ENCODE results near the gene CDH20. TPM values are rescaled to one million over a fixed set of nuclear protein-coding genes. Genes with fewer than 3 reads are reported as not detected.

CDH20 gene
- total and polyA plus RNA-seq, 2 donors from 2014 or later, result 0.16 to 0.30 TPM

DNA sequence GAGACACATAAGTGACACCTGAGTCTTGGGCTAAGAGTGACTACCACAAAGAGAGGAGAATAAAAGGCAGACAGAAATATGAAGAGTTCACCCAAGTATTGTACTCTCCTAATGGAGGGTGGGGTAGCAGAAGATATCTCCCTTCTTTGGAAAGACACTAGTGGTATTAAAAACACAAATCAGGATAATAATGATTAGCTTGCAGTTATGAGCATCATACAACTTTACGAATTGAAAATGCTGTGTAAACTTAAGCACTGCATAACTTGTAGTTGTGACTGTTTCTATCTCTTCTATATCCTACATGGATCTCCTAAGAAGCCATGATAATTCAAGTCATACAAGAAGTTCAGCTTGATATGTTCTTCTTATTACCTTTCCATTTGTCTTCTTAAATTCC is 38.1 kb upstream of the CDH20 start:
- Histone ChIP-seq H3K4me3 (ENCODE audit: low read length in 3 of 3) (no peak overlapping the region), H3K36me3 (ENCODE audit: control insufficient read depth in 2 of 3, insufficient read depth in 3 of 3, low read length in 3 of 3) (no peaks in the 10 kb centered on the region), H3K9ac (ENCODE audit: low read length in 3 of 3) (no peak overlapping the region), H3K27me3 (ENCODE audit: control insufficient read depth, insufficient read depth, low read length) (no peaks in the 10 kb centered on the region), H3K4me1 (ENCODE audit: control insufficient read depth in 2 of 3, insufficient read depth in 2 of 3, low read depth in 1 of 3, low read length in 3 of 3) (no peaks in the 10 kb centered on the region), H3K27ac (ENCODE audit: low read depth in 2 of 2, low read length in 2 of 2) (no peak overlapping the region), H3K9me3 (ENCODE audit: control insufficient read depth in 2 of 3, insufficient read depth in 1 of 3, low read length in 3 of 3) (no peaks in the 10 kb centered on the region)
- no peak for DNase-seq
- intact Hi-C loops (cut with DNase I), result no loop called here
- TF ChIP-seq, protein P1, sequence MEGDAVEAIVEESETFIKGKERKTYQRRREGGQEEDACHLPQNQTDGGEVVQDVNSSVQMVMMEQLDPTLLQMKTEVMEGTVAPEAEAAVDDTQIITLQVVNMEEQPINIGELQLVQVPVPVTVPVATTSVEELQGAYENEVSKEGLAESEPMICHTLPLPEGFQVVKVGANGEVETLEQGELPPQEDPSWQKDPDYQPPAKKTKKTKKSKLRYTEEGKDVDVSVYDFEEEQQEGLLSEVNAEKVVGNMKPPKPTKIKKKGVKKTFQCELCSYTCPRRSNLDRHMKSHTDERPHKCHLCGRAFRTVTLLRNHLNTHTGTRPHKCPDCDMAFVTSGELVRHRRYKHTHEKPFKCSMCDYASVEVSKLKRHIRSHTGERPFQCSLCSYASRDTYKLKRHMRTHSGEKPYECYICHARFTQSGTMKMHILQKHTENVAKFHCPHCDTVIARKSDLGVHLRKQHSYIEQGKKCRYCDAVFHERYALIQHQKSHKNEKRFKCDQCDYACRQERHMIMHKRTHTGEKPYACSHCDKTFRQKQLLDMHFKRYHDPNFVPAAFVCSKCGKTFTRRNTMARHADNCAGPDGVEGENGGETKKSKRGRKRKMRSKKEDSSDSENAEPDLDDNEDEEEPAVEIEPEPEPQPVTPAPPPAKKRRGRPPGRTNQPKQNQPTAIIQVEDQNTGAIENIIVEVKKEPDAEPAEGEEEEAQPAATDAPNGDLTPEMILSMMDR (IDR thresholded peaks at IDR 0.05; ENCODE audit: borderline replicate concordance, extremely low read depth, insufficient read depth), result no peak
- FAIRE-seq, result no peak

DNA sequence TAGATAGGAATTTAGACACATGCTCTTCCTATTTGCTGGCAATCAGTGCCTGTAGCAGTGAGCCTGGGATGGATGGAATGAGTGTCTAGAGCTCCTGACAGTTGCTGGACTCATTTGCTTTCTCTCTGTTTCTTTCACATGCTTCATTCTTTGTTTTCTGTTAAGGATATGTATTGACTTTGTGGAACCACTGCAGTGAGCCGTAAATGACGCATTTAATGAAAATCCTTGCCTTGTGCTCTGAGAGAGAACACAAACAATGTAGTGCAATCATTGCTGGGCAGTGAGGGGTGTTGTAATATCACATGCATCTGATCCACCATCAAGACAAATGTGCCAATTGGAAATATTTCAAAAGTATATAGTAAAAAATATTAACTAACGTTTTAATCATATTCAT is 25.2 kb upstream of the CDH20 start:
- TF ChIP-seq, protein P1 (IDR thresholded peaks at IDR 0.05; ENCODE audit: borderline replicate concordance, extremely low read depth, insufficient read depth), result no peak
- Histone ChIP-seq H3K9ac (ENCODE audit: low read length in 3 of 3) (no peak overlapping the region), H3K36me3 (ENCODE audit: control insufficient read depth in 2 of 3, insufficient read depth in 3 of 3, low read length in 3 of 3) (no peaks in the 10 kb centered on the region), H3K4me3 (ENCODE audit: low read length in 3 of 3) (no peak overlapping the region), H3K9me3 (ENCODE audit: control insufficient read depth in 2 of 3, insufficient read depth in 1 of 3, low read length in 3 of 3) (no peaks in the 10 kb centered on the region), H3K27me3 (ENCODE audit: control insufficient read depth, insufficient read depth, low read length) (no peaks in the 10 kb centered on the region), H3K4me1 (ENCODE audit: control insufficient read depth in 2 of 3, insufficient read depth in 2 of 3, low read depth in 1 of 3, low read length in 3 of 3) (no peaks in the 10 kb centered on the region), H3K27ac (ENCODE audit: low read depth in 2 of 2, low read length in 2 of 2) (no peak overlapping the region)
- no peak for FAIRE-seq
- no peak for DNase-seq
- intact Hi-C loops (cut with DNase I), result no loop called here

DNA sequence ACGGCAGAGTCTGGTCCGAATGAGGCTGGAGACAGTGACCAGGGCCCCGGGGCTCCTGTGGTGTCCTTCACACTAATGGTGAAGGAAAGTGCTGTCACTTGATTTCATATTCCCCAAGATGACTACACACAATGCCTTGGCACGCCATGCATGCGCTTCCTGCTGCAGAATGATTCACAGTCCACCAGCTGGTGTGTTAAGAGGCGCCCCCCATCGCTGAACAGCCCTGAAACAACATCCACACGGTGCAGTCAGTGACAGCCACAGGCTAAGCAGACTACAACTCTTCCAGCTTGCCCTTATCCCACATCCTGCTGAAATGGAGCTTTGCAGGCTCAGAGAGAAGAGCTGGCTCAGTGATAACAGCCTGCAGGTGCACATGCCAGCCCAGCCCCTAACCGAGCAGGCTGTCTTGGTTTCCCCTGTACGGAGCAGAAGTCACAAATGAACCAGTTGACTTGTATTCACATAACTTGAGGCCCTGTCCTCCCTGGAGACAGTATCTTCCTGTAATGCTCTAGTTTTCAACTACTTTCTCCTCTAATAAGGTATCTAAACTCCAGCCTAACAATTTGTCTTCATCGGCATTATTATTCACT is 24.3 kb upstream of the CDH20 start:
- Histone ChIP-seq H3K4me3 (ENCODE audit: low read length in 3 of 3) (no peak overlapping the region), H3K4me1 (ENCODE audit: control insufficient read depth in 2 of 3, insufficient read depth in 2 of 3, low read depth in 1 of 3, low read length in 3 of 3) (no peaks in the 10 kb centered on the region), H3K27ac (ENCODE audit: low read depth in 2 of 2, low read length in 2 of 2) (no peak overlapping the region), H3K36me3 (ENCODE audit: control insufficient read depth in 2 of 3, insufficient read depth in 3 of 3, low read length in 3 of 3) (no peaks in the 10 kb centered on the region), H3K27me3 (ENCODE audit: control insufficient read depth, insufficient read depth, low read length) (no peaks in the 10 kb centered on the region), H3K9ac (ENCODE audit: low read length in 3 of 3) (no peak overlapping the region), H3K9me3 (ENCODE audit: control insufficient read depth in 2 of 3, insufficient read depth in 1 of 3, low read length in 3 of 3) (no peaks in the 10 kb centered on the region)
- TF ChIP-seq, protein P1 (IDR thresholded peaks at IDR 0.05; ENCODE audit: borderline replicate concordance, extremely low read depth, insufficient read depth), result no peak
- intact Hi-C loops (cut with DNase I), result no loop called here
- DNase-seq (no peak), FAIRE-seq (no peak)
